AG04450 (cell line): ENCODE measurements around the gene OR2AG2. TPM values are rescaled to one million over a fixed set of nuclear protein-coding genes. Genes with fewer than 3 reads are reported as not detected.

ENCODE experiments used
- CTCF ChIA-PET: fragments of 300-600, 350-600 bp; formaldehyde crosslinking; extraction: SDS; loops from one replicate; lab custom pipeline; 2022; ENCODE audit warnings: antibody characterized with exemption, inconsistent platforms; lab: Charles Lee
- POLR2A ChIA-PET: fragments of 350-600 bp; formaldehyde crosslinking; extraction: SDS; loops from one replicate; lab custom pipeline; 2021; ENCODE audit warnings: antibody characterized with exemption, inconsistent platforms; lab: Yijun Ruan, JAX
- DNase-seq: peaks from one replicate; pipeline ENCODE4 v3.0.0-alpha.2; 2011; ENCODE audit warnings: low read depth, low spot score
- H3K27ac ChIP-seq: one replicate; pipeline ENCODE4 v1.5.1; 2012; ENCODE audit warnings: low read depth, low read length, control low read depth
- H3K27me3 ChIP-seq: one replicate; pipeline ENCODE4 v1.6.0; 2012; ENCODE audit warnings: low read length; ENCODE audit not compliant: control insufficient read depth, insufficient read depth
- H3K4me3 ChIP-seq: 2 replicates; pipeline ENCODE4 v1.5.1; 2011; ENCODE audit warnings: mild to moderate bottlenecking, low read depth, low read length, control low read depth
- H3K9me3 ChIP-seq: 2 replicates; pipeline ENCODE4 v1.5.1; 2012; ENCODE audit warnings: low read length; ENCODE audit not compliant: control insufficient read depth, insufficient read depth
- polyA plus RNA-seq: library from polyadenylated mRNA; depleted of rRNA; stranded (reverse); fragments of >200 nt; gene quantifications from 2 replicates; pipeline ENCODE4 v1.2.3, GENCODE V29; 2011
- TF ChIP-seq, protein P1 (sequence below): IDR thresholded peaks from 2 replicates; pipeline ENCODE4 v1.5.1; 2011; ENCODE audit warnings: low read depth, low read length, control low read depth, inconsistent platforms

The OR2AG2 gene
- polyA plus RNA-seq, 1 experiment: 0.19 TPM

DNA sequence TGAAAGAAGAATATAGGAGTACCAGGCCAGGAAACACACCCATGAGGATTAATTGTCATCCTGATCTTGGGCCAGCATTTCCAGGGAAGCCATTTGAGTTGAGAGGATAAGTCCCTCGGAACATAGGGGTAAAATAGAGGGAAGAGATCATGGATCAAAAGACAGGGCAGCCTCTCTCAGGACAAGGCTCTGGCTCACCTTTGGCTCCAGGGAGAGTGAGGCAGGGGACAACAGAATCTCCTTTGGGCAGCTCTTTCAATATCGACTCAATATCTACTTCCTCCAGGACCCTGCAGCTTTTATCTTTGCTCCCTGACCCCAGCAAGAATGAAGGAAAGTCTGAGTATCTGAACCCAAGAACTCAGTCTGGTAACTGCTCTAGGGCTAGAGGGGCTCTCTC is 10.9 kb upstream of the OR2AG2 start, which contains the start of gene OR2AG1:
TSS of gene OR2AG1 (plus strand) at position 301 of the 400 bp plus-strand sequence. CDS start 2,018 bp downstream, outside the sequence.
- H3K4me3 ChIP-seq: no peak within 1 kb of the TSS
- no peaks in the 10 kb centered on the region for H3K27me3 ChIP-seq
- no peaks in the 10 kb centered on the region for H3K9me3 ChIP-seq
- POLR2A ChIA-PET: no interaction called here
- no peak for DNase-seq
- TF ChIP-seq, protein P1, sequence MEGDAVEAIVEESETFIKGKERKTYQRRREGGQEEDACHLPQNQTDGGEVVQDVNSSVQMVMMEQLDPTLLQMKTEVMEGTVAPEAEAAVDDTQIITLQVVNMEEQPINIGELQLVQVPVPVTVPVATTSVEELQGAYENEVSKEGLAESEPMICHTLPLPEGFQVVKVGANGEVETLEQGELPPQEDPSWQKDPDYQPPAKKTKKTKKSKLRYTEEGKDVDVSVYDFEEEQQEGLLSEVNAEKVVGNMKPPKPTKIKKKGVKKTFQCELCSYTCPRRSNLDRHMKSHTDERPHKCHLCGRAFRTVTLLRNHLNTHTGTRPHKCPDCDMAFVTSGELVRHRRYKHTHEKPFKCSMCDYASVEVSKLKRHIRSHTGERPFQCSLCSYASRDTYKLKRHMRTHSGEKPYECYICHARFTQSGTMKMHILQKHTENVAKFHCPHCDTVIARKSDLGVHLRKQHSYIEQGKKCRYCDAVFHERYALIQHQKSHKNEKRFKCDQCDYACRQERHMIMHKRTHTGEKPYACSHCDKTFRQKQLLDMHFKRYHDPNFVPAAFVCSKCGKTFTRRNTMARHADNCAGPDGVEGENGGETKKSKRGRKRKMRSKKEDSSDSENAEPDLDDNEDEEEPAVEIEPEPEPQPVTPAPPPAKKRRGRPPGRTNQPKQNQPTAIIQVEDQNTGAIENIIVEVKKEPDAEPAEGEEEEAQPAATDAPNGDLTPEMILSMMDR: no peak
- H3K27ac ChIP-seq: no peak within 1 kb of the TSS
- CTCF ChIA-PET: no interaction called here

DNA sequence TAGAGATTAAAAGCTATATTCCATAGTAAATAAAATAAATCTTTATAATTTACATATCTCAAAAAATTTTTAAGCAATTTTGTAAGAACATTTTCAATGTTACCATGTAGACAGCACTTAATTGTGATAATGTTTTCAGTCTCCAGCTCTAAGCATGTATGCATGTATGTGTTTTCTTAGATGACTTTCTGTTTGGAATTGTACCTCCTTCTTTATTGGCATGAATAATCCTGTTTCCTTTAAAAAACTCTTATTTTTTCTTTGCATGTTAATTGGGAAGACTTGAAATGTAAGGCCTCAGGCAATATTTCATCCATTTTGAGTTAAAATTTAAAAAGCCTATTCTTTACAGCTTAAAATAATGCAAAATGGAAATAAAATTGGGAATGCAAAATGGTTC is 9.1 kb upstream of the OR2AG2 start:
- TF ChIP-seq, protein P1: no peak
- Histone ChIP-seq H3K27ac (no peak overlapping the region), H3K27me3 (no peaks in the 10 kb centered on the region), H3K4me3 (no peak overlapping the region), H3K9me3 (no peaks in the 10 kb centered on the region)
- ChIA-PET POLR2A (no interaction called here), CTCF (interaction anchor here (0.7 kb wide), 1 partner anchor 32 kb away, joined by 3 read pairs; no protein-coding TSS in a partner anchor)
- no peak for DNase-seq

DNA sequence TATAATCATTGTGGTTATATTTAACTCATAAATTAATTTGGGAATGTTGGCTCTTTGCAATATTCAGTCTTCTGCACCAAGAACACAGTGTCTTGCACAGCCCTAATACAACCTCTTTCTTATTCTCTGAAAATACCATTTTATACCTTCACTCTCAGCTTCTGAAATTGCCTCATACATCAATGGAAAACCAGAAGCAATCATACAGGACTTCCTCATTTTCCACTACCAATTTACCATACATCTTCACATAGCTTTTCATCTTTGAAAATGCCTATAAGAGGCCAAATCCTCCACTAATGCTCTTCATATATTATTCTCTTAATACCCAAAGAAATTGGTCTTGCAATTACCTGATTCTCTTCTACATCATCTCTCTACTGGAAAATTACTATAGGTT is 6.7 kb upstream of the OR2AG2 start:
- ChIA-PET POLR2A (no interaction called here), CTCF (interaction anchor here (1.2 to 1.3 kb wide), 4 partner anchors 20 to 41 kb away, joined by 4 to 8 read pairs (median 4); no protein-coding TSS in a partner anchor)
- no peak overlapping the region for H3K4me3 ChIP-seq
- TF ChIP-seq, protein P1: no peak
- no peak overlapping the region for H3K27ac ChIP-seq
- no peaks in the 10 kb centered on the region for H3K9me3 ChIP-seq
- no peak for DNase-seq
- H3K27me3 ChIP-seq: no peaks in the 10 kb centered on the region

DNA sequence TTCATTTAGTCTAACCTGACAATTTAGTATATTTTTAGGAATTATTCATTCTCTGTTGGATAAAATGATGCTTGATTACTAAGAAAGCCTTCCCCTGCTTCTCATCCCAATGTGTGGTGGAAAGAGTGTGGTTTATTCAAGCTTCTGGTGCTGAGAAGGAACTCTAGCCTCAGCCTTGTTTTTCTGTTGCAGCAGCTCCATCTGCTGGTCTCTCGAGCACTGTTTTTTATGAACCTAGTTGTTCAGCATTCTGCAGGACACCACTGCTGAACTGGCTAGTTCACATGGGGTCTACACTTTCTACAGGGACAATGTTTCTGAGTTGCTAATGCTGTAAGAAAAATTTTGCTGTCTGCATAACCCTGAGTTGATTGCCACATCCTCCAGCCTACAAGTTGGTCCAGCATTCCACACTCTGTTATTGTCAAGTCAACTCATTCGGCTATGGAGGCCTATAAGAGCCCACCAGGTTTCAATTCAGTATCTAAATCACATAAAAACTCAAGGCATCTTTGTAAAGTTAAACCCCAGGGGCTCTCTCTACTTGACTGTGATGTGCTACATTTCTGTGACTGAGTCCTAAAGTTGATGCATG is 14.3 kb downstream of the OR2AG2 start:
- Histone ChIP-seq H3K4me3 (no peak overlapping the region), H3K9me3 (no peaks in the 10 kb centered on the region), H3K27me3 (no peaks in the 10 kb centered on the region), H3K27ac (no peak overlapping the region)
- DNase-seq: peak; percentile 15
- TF ChIP-seq, protein P1: peak; percentile 74
- ChIA-PET POLR2A (no interaction called here), CTCF (interaction anchor here (0.6 to 3.7 kb wide), 14 partner anchors 11 to 477 kb away, joined by 3 to 54 read pairs (median 4); no protein-coding TSS in a partner anchor)

DNA sequence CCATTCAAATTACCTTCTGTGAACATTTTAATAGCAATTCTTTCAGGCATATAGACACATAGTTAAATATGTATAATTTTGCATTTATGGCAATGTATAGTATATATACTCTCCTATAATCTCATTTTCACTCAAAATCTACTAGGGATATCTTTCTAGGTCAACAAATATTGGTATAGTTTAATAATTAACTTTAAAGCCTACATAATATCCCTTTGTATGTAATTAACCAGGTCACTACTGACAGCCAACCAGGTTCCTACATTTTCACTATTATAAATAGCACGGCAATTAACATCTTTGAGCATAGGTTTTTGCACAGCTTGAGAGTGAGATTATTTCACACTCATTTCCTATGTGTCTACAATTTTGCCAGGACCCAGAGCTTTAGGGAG is 15.8 kb downstream of the OR2AG2 start:
- DNase-seq: no peak
- ChIA-PET POLR2A (no interaction called here), CTCF (interaction anchor here (0.6 to 4.1 kb wide), 19 partner anchors 10 to 936 kb away, joined by 3 to 54 read pairs (median 5); partner anchors contain the start of genes FHIP1B and MRPL17)
- H3K9me3 ChIP-seq: no peaks in the 10 kb centered on the region
- H3K4me3 ChIP-seq: no peak overlapping the region
- TF ChIP-seq, protein P1: no peak
- no peaks in the 10 kb centered on the region for H3K27me3 ChIP-seq
- H3K27ac ChIP-seq: no peak overlapping the region
